ENCODE measurements around the gene PSME3IP1.

DNA sequence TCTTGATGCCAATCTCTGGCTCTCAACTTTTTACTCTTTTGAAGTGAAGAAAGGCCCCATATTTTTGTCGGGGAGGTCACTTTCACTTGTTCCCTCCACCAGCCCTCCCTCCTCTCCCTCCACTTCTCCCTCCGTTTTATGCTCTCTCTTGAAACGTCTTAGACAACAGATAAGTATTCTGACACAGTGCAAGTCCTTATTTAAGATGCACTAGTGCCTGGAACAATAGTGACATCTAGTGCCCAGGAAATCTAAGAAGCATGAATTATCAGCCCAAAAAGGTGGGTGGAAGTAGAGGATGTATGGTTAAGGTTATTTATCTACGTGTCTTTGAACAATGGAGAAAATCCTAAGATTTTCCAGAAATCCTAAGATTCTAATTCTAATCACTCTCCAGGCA lies 17.9 kb downstream of the PSME3IP1 start:
- no peak for TF ChIP-seq POLR2A (IDR thresholded peaks at IDR 0.05)
- TF ChIP-seq CTCF (IDR thresholded peaks at IDR 0.05): peak in 5 of 7 experiments; percentile 25 to 57 (median 38)

Data from body of pancreas (tissue), 4 donors.